Activated naive CD8-positive, alpha-beta T cell treated with anti-CD3 and anti-CD28 coated beads, Interleukin-2, amount 50 U/mL, for 16 hours (primary cell): Measurements from ENCODE around the gene EXOC6B.

Experiments
- DNase-seq: peaks from one replicate; pipeline ENCODE4 v3.0.0-alpha.2; 2020; ENCODE audit warnings: low read depth, low spot score

Gene EXOC6B

DNA sequence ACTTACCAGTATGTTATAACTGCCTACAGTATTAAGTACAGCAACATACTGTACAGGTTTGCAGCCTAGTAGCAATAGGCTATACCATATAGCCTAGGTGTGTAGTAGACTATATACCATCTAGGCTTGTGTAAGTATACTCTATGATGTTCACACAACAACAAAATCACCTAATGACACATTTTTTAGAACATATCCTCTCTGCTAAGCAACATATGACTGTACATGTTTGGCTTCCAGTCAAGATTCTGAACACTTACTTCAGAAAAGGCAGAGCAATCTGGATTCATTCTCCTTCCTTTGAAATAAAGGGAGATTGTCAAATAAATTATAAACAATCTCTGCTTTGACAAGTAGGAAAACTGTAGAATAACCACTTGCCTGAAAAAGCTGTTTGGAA, 81.8 kb downstream of the EXOC6B start:
- DNase-seq, result no peak

DNA sequence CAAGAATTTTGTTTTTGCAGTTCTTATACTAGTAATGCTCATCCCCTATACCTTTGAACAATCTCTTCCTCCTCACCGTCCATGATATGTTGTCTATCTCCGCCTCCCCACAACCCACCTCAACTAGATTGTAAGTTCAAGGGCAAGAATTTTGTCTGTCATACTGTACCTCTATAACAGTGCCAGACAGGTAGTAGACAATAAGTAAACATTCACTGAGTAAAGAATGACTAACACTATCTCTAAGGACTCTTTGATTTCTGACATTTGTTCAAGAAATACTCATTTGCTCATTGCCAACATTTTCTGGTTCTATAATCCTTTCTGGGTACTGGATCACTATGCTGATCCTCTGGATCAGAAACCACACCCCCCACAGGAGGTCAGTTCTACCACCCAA, 82.4 kb downstream of the EXOC6B start:
- no peak for DNase-seq

DNA sequence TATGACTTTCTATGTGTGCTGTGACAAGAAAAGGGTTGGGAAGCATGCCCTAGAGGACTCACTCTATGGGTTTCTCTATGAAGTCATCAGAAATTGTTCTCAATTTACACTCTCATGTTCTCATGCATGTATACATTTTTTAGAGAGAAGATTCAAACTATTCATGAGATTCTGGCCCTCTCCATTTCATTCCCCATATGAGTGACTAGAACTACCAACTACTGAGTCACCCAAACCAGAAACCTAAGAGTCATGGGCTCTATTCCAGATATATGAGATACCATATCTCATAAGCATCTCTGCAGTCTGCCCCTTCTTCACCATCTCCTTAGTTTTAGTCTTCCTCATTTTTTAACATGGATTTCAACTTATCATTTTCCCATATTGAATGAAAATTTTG, 87.7 kb downstream of the EXOC6B start:
- DNase-seq, result no peak

DNA sequence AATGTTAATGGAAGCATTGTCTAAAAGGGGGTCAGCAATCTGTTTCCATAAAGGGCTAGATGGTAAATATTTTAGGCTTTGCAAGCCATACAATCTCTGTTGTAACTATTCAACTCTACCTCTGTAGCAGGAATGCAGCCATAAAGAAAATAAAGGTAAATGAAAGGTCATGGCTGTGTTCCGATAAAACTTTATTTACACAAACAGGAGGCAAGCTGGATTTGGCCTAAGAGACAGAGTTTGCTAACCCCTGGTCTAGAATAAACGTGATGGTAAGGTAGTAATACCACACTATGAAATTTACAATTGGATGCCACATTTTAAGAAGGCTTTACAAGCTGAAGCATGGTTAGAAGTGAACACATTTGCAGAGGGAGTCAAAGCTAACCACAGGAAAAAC, 91.4 kb downstream of the EXOC6B start:
- no peak for DNase-seq

DNA sequence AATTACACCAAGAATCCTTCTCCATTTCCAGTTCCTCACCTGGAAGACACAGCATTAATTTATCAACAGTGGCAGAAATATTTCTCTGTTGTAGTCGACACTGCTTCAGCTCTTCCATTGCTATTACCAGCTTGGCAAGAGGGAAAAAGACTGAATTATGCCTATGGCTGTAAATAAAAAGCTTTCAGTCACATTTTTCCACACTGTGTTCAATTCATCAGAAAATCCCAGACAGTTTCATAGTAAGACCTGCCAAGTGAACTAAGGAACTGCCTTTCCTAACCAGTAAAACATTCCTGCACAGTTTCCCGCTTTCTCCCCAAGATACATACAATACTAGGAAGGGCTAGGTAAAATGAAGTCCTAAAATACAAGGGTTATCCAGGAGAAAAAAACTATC, 94.7 kb downstream of the EXOC6B start:
- DNase-seq, result no peak

DNA sequence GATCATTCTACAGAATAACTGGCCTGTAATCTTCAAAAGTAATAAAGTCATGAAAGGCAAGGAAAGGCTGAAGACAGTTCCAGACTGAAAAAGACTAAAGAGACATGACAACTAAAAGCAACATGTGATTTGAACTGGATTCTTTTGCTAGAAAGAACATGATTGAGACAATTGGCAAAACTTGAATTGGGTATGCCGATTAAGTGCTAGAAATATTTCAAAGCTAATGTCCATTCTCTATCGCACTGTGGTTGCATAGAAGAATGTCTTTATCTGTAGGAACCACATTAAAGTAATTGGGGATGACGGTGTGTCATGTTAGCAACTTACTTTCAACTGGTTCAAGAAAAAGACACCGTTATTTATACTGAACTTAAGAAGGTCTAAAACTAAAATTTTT, 98.5 kb downstream of the EXOC6B start:
- no peak for DNase-seq

DNA sequence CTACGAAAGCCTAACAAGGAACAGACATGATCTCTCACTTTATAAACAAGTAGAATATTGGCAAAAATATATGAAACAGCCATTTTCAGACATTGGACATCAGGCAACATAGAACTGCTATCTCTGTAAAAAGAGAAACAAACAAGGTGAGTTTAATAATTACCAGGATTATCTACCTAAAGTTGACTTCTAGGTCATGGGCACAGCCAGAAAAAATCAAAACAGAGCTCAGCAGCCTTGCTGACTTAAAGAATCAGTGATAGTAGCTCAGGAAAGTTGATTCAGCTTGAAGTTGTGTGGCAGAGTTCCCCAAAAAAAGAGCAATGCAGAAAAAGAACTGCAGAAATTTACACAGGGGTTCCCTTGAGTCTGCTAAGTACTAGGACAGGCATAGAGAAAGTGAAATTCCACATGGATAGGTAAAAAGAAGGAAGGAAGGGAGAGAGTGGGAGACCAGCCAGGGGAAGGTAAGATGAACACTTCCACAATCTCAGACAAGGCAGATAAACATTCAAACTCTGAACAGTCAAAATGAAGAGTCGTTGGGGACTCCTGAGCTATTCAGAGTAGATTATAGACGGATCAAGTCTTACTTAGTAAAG, 102.0 kb downstream of the EXOC6B start:
- no peak for DNase-seq

DNA sequence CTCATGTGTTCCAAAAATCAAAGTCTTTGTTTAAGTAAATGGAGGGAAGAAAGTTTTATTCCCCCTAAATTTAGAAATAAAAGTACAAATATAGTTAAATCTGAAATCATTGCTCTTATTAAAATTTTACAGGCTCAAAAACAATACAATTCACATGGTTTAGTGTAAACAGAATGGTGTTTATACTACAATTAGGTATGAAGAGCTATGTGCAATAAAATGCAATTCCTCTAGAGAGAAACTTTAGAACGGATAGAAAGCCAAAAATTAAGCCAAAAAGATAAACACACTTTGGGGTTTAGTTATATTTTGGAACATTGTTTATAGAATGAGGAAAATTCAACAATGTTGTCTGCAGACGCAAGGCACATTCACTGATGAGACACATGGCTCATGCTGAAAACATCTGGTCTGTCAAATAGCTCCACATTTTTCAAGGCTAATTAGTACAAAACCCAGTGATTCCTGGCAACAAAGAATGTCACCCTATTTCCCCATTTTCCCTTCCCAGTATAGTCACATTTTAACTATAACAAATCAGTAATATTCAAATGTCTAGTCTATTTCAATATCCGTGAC, 103.3 kb downstream of the EXOC6B start:
- DNase-seq, result no peak

DNA sequence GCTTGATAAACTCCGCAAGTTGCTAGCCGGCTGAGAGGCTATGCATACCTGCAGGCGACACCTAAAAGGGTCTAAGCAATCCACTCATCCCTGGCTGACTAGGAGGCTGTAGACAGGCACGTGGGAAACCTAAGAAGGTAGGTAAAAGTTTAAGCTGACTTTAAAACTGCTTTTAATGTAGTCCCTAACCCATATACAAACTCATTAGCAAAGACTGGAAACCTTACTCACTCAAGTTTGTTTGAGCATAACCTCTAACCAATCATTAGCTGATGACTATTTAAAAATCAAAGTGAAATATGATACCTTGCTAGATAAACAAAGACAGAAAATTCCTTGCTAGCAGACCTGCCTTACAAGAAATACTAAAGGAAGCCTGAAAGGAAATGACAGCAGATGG, 106.4 kb downstream of the EXOC6B start:
- no peak for DNase-seq

DNA sequence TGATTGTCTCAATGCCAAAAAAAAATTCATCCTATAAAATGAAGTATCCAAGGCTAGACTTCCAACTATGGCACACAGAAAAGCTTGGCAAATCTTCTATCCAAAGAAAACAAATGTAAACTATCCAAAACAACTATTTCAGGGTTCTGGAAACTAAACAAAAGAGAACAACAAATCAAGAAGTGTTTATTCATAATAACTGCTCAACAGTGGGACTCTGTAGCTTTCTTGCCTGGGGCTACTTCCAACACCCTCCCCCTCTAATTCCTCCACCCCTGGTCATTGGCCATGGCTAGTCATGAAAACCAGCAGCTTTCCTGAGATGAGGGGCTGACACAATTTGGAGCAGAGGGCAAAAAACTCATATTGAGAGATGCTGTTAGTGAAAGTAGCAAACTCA, 107.0 kb downstream of the EXOC6B start:
- DNase-seq, result no peak

DNA sequence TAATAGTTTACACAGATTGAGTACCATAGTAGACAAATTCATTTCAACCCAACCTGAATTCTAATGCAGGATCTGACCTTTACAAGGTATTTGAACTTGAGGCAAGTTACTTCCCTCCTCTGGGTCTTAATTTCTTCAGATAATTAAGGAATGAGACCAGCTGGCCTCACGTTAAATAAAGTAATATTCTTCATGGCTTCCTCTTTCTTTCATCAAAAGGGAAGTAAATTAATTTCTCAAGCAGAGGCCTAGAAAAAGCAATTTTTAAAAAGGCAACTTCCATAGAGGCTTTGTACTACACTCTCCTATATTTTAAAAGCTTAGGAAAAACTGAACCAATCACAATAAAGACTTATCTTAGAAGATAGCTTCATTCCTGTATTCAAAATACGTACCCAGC, 109.2 kb downstream of the EXOC6B start:
- DNase-seq, result no peak

DNA sequence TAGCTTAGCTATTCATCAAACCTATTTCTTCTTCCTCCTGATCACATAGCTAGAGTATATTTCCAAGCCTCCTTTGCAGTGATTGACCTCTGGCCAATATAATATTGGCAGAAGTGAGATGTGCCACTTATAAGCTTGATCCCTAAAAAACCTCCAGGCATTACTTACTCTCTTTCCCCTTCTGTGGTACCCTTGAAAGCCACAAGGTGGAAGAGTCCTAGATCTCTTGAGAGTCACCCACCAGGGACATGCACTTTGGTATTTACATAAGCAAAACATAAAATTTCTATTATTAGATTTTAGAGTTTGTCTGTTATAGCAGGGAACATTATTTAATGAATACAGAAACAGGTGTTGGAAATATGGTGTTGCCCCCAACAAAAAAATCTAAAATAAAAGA, 112.0 kb downstream of the EXOC6B start:
- DNase-seq, result no peak

DNA sequence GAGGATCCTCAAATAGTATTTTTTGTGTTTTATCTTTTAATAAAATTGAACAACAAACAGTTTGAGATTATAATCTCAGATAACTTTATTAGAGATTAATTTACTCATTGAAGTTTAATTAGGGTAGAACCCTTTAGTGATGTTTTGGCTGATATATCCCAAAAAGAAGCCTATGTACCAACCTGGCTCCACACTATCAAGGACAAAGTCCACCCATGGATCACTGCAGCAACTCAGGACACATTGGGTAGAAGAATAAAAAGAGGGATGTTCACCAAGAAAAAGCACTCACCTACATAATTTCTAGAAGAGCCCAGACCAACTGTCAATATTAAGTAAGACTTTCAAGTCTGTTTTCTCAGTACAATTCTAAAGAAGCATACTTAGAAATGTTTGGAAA, 112.9 kb downstream of the EXOC6B start:
- no peak for DNase-seq

DNA sequence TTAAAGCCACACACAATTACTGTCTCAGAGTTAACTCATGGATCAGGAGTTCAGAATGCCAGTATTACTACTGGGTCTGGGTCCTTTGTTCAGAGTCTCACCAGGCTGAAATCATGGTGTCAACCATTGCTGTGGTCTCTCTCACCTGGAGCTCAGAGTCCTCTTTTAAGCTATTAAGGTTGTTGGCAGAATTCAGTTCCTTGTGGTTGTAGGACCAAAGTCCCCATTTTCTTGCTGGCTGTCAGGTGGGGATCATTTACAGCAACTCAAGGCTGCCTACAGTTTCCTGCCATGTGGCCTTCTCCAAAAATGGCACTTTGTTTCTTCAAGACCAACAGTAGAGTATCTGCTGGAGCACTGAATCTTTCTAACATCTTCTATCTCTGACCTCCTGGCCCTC, 113.5 kb downstream of the EXOC6B start:
- no peak for DNase-seq

DNA sequence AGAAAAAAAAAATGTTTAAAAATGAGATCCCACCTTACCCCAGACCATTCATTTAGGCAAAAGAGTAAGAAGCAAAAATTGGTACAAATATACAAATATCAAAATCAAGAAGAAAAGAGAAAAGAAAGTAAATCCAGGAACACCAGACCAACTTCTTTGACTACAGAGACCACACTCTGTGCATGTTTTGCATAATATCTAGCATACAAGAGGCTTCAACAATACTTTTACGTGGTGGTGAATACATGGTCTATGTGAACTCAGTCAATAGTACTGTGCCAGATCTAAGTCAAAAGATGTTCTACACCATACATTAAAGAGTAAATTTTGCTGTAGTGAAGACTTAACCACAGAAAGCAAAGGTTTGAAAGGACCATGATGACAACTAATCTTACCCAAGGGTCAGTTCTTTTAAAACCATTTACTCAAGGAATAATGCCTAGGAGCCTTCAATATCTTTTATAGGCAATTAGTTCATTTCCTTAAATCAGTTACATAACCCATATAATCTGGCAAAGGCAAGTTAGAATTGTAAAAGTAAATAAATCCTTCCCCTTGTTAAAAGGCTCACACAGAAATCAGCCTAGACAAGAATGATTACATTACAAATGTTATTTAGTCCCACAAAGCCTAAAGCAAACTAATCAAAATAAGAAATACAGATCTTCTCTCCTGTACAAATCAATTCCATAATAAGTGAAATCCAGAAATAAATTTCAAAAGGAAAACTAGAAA, 115.2 kb downstream of the EXOC6B start:
- DNase-seq, result no peak

DNA sequence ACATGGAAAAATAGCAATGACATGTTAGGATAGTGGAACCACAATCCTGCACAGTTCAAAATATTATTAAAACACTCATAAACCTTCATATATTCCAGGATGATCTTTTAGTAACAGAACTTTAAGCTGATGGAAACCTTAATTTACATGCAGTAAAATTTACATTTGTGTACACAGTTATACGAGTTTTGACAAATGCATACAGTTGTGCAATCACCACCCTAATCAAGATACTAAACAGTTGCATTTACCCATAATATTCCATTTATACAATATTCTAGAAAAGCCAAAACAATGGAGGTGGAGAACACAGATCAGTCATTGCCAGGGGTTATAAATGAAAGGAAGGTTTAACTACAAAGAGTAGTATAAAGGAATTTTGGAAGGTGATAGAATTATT, 117.6 kb downstream of the EXOC6B start:
- no peak for DNase-seq

DNA sequence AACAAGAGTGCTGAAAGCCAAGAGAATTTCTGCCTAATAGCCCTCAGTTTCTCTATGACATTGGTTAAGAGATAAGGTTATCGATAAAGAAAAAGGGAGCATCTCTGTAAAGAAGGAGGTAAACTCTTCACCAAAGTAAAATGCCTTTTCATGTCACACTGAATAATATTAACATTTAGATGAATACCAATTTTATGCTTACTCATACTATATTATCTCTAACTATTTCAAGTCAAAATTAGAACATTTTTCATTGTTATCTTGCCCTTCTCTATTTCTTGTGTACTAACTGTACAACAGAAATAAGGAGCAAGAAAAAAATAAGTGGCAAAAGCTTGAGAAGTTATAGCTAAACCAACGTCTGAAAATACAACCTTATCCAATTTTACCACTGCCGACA, 127.5 kb downstream of the EXOC6B start:
- DNase-seq, result no peak

DNA sequence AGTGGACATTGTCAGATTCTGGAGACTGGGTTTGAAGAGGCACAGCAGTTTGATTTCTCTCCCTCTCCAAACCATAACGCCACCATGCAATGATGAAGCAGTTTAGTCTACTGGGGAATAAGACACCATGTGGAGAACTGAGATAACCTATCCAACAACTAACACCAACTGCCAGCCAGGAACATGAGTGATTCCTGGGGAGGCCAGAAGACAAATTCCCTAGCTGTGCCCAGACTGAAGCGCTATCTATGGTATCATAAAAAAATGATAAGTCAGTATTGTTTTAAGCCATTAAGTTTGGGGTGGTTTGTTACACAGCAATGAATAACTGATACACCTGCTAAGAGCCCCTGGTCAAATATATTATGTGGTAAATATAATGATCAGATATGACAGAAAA, 129.3 kb downstream of the EXOC6B start:
- no peak for DNase-seq

DNA sequence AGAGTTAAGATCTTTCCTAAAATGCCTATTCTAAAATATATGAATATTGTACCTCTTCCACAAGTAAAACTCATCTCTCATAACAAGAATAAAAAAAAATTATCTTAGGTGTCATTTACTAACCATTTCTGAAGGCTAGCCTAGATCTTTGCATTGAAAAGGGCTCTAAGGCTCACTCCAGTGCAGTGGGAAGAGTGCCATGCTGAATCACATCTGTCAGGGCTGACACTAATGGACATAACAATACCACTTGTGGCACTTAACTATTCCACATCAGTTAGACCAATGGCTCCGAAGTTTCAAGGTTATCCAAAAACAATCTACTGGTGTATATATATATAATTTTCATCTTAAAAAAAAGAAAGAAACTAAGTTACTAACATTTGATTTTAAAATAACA, 130.2 kb downstream of the EXOC6B start:
- no peak for DNase-seq

DNA sequence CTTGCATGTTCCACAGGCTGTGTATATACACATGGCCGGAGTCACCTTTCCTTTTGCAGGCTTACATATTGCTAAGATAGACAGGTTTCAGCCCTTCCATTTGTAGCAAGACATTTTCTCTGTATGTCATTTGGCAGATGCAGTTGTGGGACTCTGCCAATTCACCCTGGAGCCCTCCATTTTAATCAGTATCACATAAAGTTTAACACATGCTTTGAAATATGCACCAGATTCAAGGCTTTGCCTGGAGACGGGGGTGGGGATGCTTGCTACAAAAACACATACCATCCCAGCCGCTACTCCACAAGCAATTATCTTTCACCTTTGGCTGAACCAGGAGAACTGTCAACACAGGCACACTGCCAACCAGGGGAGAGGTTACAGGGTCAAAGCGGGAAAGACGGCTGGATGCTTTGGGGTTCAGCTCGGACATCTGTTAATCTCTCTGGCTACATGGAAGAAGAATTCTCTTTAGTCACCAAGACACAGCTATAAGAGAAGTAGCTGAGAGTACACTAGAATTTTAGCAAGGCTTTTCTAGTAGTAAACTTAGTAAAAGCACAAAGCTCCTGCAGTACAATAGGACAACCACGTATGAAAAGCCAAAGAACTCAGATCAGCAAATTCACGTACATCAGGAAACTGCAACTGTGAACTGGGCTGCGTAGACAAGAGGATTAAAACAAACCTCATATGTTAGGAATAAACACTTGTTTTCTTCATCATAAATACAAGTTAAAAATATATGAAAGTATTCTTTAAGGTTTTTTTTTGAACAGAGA, 130.9 kb downstream of the EXOC6B start:
- no peak for DNase-seq

DNA sequence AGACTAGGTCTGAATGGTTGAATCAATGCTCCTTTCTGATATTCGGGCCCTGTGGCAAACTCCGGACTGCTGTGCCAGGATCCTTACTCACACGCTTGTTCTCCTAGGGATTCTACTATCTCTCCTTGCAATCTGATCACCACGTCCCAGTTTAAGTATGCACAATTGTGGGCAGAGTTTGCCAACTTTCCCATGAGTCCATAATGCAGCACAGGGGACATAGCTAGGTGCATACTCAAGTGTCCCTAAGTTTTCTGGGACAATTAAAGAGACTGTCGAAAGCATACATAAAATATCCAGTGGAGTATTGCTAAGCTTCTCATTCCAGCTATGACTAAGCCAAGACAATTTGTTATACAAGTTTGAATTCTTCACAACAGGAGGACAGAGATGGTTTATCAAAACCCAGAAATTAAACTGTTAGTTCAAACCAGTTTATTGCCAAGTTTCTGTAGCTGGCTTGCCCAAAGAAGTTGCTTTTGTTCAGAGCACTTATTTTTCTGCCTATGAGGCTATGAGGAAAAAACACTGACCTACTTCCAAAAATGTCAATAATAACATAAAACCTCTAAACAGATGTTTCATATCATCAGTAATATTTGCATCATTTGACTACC, 136.1 kb downstream of the EXOC6B start:
- no peak for DNase-seq

DNA sequence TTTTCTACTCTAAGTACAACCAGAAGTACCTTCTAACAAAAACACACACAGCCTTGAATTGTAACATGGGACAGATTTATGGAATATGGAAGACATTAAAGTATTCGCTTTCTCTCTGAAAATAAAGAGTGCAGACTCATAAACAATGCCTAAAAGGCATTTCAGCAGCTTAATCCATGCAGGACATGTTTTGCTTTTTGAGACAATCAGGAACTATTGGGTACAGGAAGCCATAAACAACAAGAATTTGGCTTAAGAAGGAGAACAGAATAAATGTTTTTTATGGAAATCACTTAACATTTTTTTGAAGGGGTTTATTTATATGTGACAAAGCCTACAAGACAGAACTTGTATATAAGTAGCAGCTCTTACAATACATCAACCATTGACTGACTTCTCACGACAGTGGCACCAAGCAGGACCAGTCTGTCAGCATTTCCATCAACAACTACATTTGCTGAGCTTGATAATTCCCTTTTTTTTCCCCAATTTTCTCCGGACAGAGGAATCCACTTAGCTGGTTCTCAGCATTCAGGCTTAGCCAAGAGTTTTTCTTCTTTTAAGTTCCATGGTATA, 140.1 kb downstream of the EXOC6B start:
- no peak for DNase-seq
